Transverse colon (tissue), 4 donors: ENCODE measurements around the gene KLC4. TPM values are rescaled to one million over a fixed set of nuclear protein-coding genes. Genes with fewer than 3 reads are reported as not detected.

Experiments used
- DNase-seq: peaks from one replicate; pipeline ENCODE4 v3.0.0-alpha.2; 2019
- H3K27ac ChIP-seq, 4 donors: fragments of 200-600 bp; sonication (generic); 2 replicates each; pipeline ENCODE4 v1.5.1; 2016 to 2018; ENCODE audit warnings: inconsistent platforms in 4 of 4
- H3K27me3 ChIP-seq: fragments of 200-600 bp; sonication (generic); 2 replicates; pipeline ENCODE4 v1.5.1; 2017; ENCODE audit warnings: inconsistent platforms
- H3K36me3 ChIP-seq, 4 donors: fragments of 200-600 bp; sonication (generic); 2 replicates each; pipeline ENCODE4 v1.5.1; 2017 to 2019; ENCODE audit warnings: inconsistent platforms in 4 of 4
- H3K4me1 ChIP-seq, 4 donors: fragments of 200-600 bp; sonication (generic); 2 replicates each; pipeline ENCODE4 v1.5.1; 2017 to 2020; ENCODE audit warnings: inconsistent platforms in 4 of 4
- H3K4me3 ChIP-seq, 4 donors: fragments of 200-600 bp; sonication (generic); 1 replicate in 1 of 4; 2 replicates in 3 of 4; pipeline versions ENCODE4 v1.5.1 to v1.6.1; 2017 to 2019; ENCODE audit warnings: inconsistent platforms in 4 of 4
- H3K9me3 ChIP-seq, 2 donors: fragments of 200-600 bp; sonication (generic); 2 replicates each; pipeline ENCODE4 v1.5.1; 2017 to 2019; ENCODE audit warnings: inconsistent platforms in 2 of 2
- CTCF ChIP-seq, 5 experiments: fragments of 200-600 bp in 3 of 5; fragments of 450-650 bp in 2 of 5; sonication (generic) in 3 of 5; IDR thresholded peaks; 1 replicate in 2 of 5; 2 replicates in 3 of 5; pipeline ENCODE4 v1.5.1; 2016 to 2017; ENCODE audit warnings: antibody characterized with exemption in 5 of 5, inconsistent platforms in 3 of 5, mild to moderate bottlenecking in 2 of 5, moderate library complexity in 1 of 5
- EP300 ChIP-seq: sonication (generic); formaldehyde crosslinking; IDR thresholded peaks from one replicate; pipeline ENCODE4 v1.6.1; 2017; ENCODE audit warnings: antibody characterized with exemption, low read depth
- POLR2A ChIP-seq: fragments of 450-650 bp; IDR thresholded peaks from one replicate; pipeline ENCODE4 v1.6.1; 2016; ENCODE audit warnings: antibody characterized with exemption, mild to moderate bottlenecking, moderate library complexity
- POLR2AphosphoS5 ChIP-seq, 3 donors: sonication (generic); formaldehyde crosslinking; IDR thresholded peaks; one replicate each; pipeline ENCODE4 v1.6.1; 2016; ENCODE audit warnings: antibody characterized with exemption in 3 of 3
- WGBS, 2 donors: methylation state at CpG; one replicate each; pipeline ENCODE4 v1.1.5; 2018; ENCODE audit warnings: low coverage in 1 of 2; 5-methylcytosine and 5-hydroxymethylcytosine counted together
- in situ Hi-C, 4 donors: fragments of 200-750 bp; cut with MboI; loops; one replicate each; pipeline versions ENCODE4 v1.15.0 to v1.15.1; 2017; ENCODE audit warnings: low sequenced_read_pairs in 3 of 4, low pct_ligation_motif_present in 1 of 4, low pct_unique_long_range_greater_than_20kb in 1 of 4
- intact Hi-C: fragments of 100-400 bp; cut with DNase I; formaldehyde crosslinking; loops from one replicate; pipeline ENCODE4 v1.15.1; 2023; ENCODE audit warnings: low total_unique reads
- total RNA-seq, 4 donors: library from RNA; depleted of rRNA; stranded (reverse); fragments of >200 nt; gene quantifications; one replicate each; pipeline ENCODE4 v1.1.0, GENCODE V29; 2016

The KLC4 gene
- total RNA-seq, 4 donors from 2014 or later: 91.9 to 296 (median 159) TPM

GRCh38 chr6:43019152-43019551 is 40.3 kb upstream of the KLC4 start:
- WGBS, 2 donors: 87 to 100% methylated on average over 2 of the region's 2 CpGs
- H3K27me3 ChIP-seq: no peaks in the 10 kb centered on the region
- TF ChIP-seq POLR2AphosphoS5 (IDR thresholded peaks at IDR 0.05) (no peak), EP300 (no peak), CTCF (IDR thresholded peaks at IDR 0.05) (no peak), POLR2A (no peak)
- H3K36me3 ChIP-seq: peaks cover 0 to 7% (median 2%) of the 10 kb centered on the region in 4 donors
- no peak for DNase-seq
- H3K4me3 ChIP-seq: no peak overlapping the region
- H3K27ac ChIP-seq: no peak overlapping the region
- H3K9me3 ChIP-seq: no peaks in the 10 kb centered on the region
- in situ Hi-C loops (no loop called here), intact Hi-C loops (no loop called here)
- H3K4me1 ChIP-seq: peaks cover 28 to 46% (median 45%) of the 10 kb centered on the region in 4 donors

GRCh38 chr6:43020052-43020705 is 39.3 kb upstream of the KLC4 start:
- no peaks in the 10 kb centered on the region for H3K9me3 ChIP-seq

GRCh38 chr6:43020847-43021246 is 38.6 kb upstream of the KLC4 start:
- Histone ChIP-seq H3K9me3 (no peaks in the 10 kb centered on the region), H3K27ac (peak overlapping the region; percentile 90 to 94 (median 92)), H3K4me1 (peaks cover 23 to 34% (median 33%) of the 10 kb centered on the region in 4 donors), H3K36me3 (peaks cover 0 to 20% (median 7%) of the 10 kb centered on the region in 4 donors), H3K27me3 (no peaks in the 10 kb centered on the region), H3K4me3 (peak overlapping the region in 3 of 4 donors; percentile 90 to 97 (median 93))
- intact Hi-C loops: no loop called here
- WGBS, 2 donors: 66% methylated on average over 5 of the region's 5 CpGs; no CpG with 5 or more reads in 1 of the 2 donors
- in situ Hi-C loops: no loop called here
- no peak for DNase-seq
- no peak for TF ChIP-seq POLR2AphosphoS5 (IDR thresholded peaks at IDR 0.05)
- no peak for TF ChIP-seq EP300
- TF ChIP-seq POLR2A: no peak
- TF ChIP-seq CTCF (IDR thresholded peaks at IDR 0.05): no peak

More at GRCh38 chr6:43020052-43020705, 39.3 kb upstream of the KLC4 start:
- in situ Hi-C loops: no loop called here
- intact Hi-C loops: no loop called here
- no peak overlapping the region for H3K4me3 ChIP-seq
- no peak for DNase-seq
- WGBS, 2 donors: 89 to 100% methylated on average over 1 to 3 of the region's 3 CpGs
- H3K27ac ChIP-seq: peak overlapping the region in 3 of 4 donors; percentile 90 to 94 (median 92)
- peaks cover 25 to 41% (median 37%) of the 10 kb centered on the region in 4 donors for H3K4me1 ChIP-seq
- H3K36me3 ChIP-seq: peaks cover 0 to 14% (median 4%) of the 10 kb centered on the region in 4 donors
- TF ChIP-seq CTCF (IDR thresholded peaks at IDR 0.05) (no peak), EP300 (no peak), POLR2AphosphoS5 (IDR thresholded peaks at IDR 0.05) (no peak), POLR2A (no peak)
- no peaks in the 10 kb centered on the region for H3K27me3 ChIP-seq

GRCh38 chr6:43021270-43022047 is 38.0 kb upstream of the KLC4 start, which contains the start of gene RRP36:
Gene RRP36 (plus strand): TSS chr6:43021623. CDS start chr6:43021655, 32 bp downstream.
- Histone ChIP-seq H3K9me3 (no peaks in the 10 kb centered on the region), H3K27ac (peak within 1 kb of the TSS; percentile 90 to 94 (median 92)), H3K36me3 (peaks cover 0 to 26% (median 10%) of the 10 kb centered on the region in 4 donors), H3K27me3 (no peaks in the 10 kb centered on the region), H3K4me3 (peak within 1 kb of the TSS; percentile 77 to 97 (median 92)), H3K4me1 (peaks cover 17 to 28% (median 27%) of the 10 kb centered on the region in 4 donors)
- 0 to 2% methylated on average over 5 to 43 of the region's 56 CpGs for WGBS, 2 donors
- intact Hi-C loops: no loop called here
- in situ Hi-C loops: no loop called here
- peak; percentile 81 for DNase-seq
- TF ChIP-seq CTCF (IDR thresholded peaks at IDR 0.05): no peak
- peak; percentile 30 to 67 (median 61) for TF ChIP-seq POLR2AphosphoS5 (IDR thresholded peaks at IDR 0.05)
- peak; percentile 40 for TF ChIP-seq POLR2A
- TF ChIP-seq EP300: no peak
